HepG2 (cell line): ENCODE measurements around the gene HDDC3. TPM values are rescaled to one million over a fixed set of nuclear protein-coding genes. Genes with fewer than 3 reads are reported as not detected.

Source experiments
- ATM ChIP-seq: fragments of 450-650 bp; IDR thresholded peaks from 2 replicates; pipeline ENCODE4 v1.7.1; 2017; ENCODE audit warnings: mild to moderate bottlenecking, borderline replicate concordance
- DR1 ChIP-seq: sonication (generic); formaldehyde crosslinking; IDR thresholded peaks from 2 replicates; pipeline ENCODE4 v1.8.0; 2021; ENCODE audit warnings: mild to moderate bottlenecking, missing genetic modification reagents, inconsistent platforms
- HCFC1 ChIP-seq: fragments of 150-350 bp; IDR thresholded peaks from 2 replicates; pipeline ENCODE4 v1.6.1; 2014; ENCODE audit warnings: low read depth, low read length
- HDAC2 ChIP-seq: sonication (generic); formaldehyde crosslinking; IDR thresholded peaks from 2 replicates; pipeline ENCODE4 v1.4.0; 2020; ENCODE audit warnings: missing genetic modification reagents
- HES4 ChIP-seq: sonication (generic); formaldehyde crosslinking; IDR thresholded peaks from 2 replicates; pipeline ENCODE4 v1.9.0; 2021; ENCODE audit warnings: mild to moderate bottlenecking, missing genetic modification reagents, borderline replicate concordance
- KDM5B ChIP-seq: sonication (generic); formaldehyde crosslinking; IDR thresholded peaks from 2 replicates; pipeline ENCODE4 v1.4.0; 2020; ENCODE audit warnings: missing genetic modification reagents, mild to moderate bottlenecking, borderline replicate concordance
- MED13 ChIP-seq: sonication (generic); formaldehyde crosslinking; IDR thresholded peaks from 2 replicates; pipeline ENCODE4 v1.5.0; 2020; ENCODE audit warnings: missing genetic modification reagents
- MIER3 ChIP-seq: IDR thresholded peaks from 2 replicates; pipeline ENCODE4 v1.6.1; 2016; ENCODE audit warnings: missing compliant biosample characterization, borderline replicate concordance
- NFYC ChIP-seq: IDR thresholded peaks from 2 replicates; pipeline ENCODE4 v1.6.1; 2016; ENCODE audit warnings: missing genetic modification reagents, missing compliant biosample characterization
- SOX6 ChIP-seq, 2 experiments: fragments of 450-650 bp in 1 of 2; sonication (generic) in 1 of 2; formaldehyde crosslinking in 1 of 2; IDR thresholded peaks; 2 replicates each; pipeline versions ENCODE4 v1.4.0 to v1.6.1; 2017 to 2020; ENCODE audit warnings: antibody characterized with exemption in 1 of 2, mild to moderate bottlenecking in 1 of 2, missing genetic modification reagents in 1 of 2
- SP4 ChIP-seq: sonication (generic); formaldehyde crosslinking; IDR thresholded peaks from 2 replicates; pipeline ENCODE4 v1.8.1; 2023; ENCODE audit warnings: mild to moderate bottlenecking, missing genetic modification reagents
- TCF12 ChIP-seq, 2 experiments: fragments of 450-650 bp in 1 of 2; sonication (generic) in 1 of 2; formaldehyde crosslinking in 1 of 2; IDR thresholded peaks; 2 replicates each; pipeline versions ENCODE4 v1.6.1 to v1.8.0; 2017 to 2022; ENCODE audit warnings: antibody characterized with exemption in 1 of 2, mild to moderate bottlenecking in 1 of 2, missing genetic modification reagents in 1 of 2, moderate library complexity in 1 of 2
- ZNF205 ChIP-seq: IDR thresholded peaks from 2 replicates; pipeline ENCODE4 v1.6.1; 2018; ENCODE audit warnings: missing biosample characterization, missing genetic modification reagents
- ZNF282 ChIP-seq: fragments of 450-650 bp; IDR thresholded peaks from 2 replicates; pipeline ENCODE4 v1.6.1; 2018; ENCODE audit not compliant: partially characterized antibody
- ZNF367 ChIP-seq: sonication (generic); formaldehyde crosslinking; IDR thresholded peaks from 2 replicates; pipeline ENCODE4 v1.4.0; 2020; ENCODE audit warnings: missing genetic modification reagents, borderline replicate concordance
- ZSCAN25 ChIP-seq: sonication (generic); formaldehyde crosslinking; IDR thresholded peaks from 2 replicates; pipeline ENCODE4 v1.8.0; 2022; ENCODE audit warnings: mild to moderate bottlenecking, missing genetic modification reagents
- ZZZ3 ChIP-seq: sonication (generic); formaldehyde crosslinking; IDR thresholded peaks from 2 replicates; pipeline ENCODE4 v1.4.0; 2020; ENCODE audit warnings: missing genetic modification reagents, mild to moderate bottlenecking, borderline replicate concordance
- polyA plus RNA-seq, 8 experiments: library from polyadenylated mRNA; depleted of rRNA in 3 of 8; stranded (reverse) in 7 of 8; unstranded in 1 of 8; fragments of >200 nt; fragmentation: Illumina TruSeq in 4 of 8; extraction: Trizol in 4 of 8; gene quantifications; 2 replicates each; pipeline versions ENCODE4 v1.2.1 to v1.2.3, GENCODE V29; 2011 to 2016; ENCODE audit warnings: low read depth in 4 of 8, missing spikeins in 1 of 8, mixed read lengths in 1 of 8; ENCODE audit not compliant: insufficient read depth in 1 of 8
- total RNA-seq, 5 experiments: library from RNA; depleted of rRNA; stranded (reverse); fragments of >200 nt; fragmentation: Illumina TruSeq; extraction: Trizol; gene quantifications; 2 replicates each; pipeline ENCODE4 v1.2.3, GENCODE V29; 2016; ENCODE audit warnings: low read depth in 1 of 5
- TF ChIP-seq, protein P1 (sequence below): sonication (generic); formaldehyde crosslinking; IDR thresholded peaks from 2 replicates; pipeline ENCODE4 v1.4.0; 2020; ENCODE audit warnings: low read depth, mild to moderate bottlenecking, missing genetic modification reagents
- TF ChIP-seq, protein P2 (sequence below): sonication (generic); formaldehyde crosslinking; IDR thresholded peaks from 2 replicates; pipeline ENCODE4 v1.5.0; 2020; ENCODE audit warnings: mild to moderate bottlenecking, missing genetic modification reagents
- TF ChIP-seq, protein P3 (sequence below): sonication (generic); formaldehyde crosslinking; IDR thresholded peaks from 2 replicates; pipeline ENCODE4 v1.8.0; 2022; ENCODE audit warnings: missing genetic modification reagents, mild to moderate bottlenecking, moderate library complexity, borderline replicate concordance
- TF ChIP-seq, protein P4 (sequence below): sonication (generic); formaldehyde crosslinking; IDR thresholded peaks from 2 replicates; pipeline ENCODE4 v1.5.1; 2020; ENCODE audit warnings: mild to moderate bottlenecking, moderate library complexity, missing genetic modification reagents

Gene HDDC3
- total and polyA plus RNA-seq, 2 of the 13 experiments (the other 11 are each of a cell fraction or from before 2014, with no cell fraction given), result 18.7 to 28.3 TPM

DNA sequence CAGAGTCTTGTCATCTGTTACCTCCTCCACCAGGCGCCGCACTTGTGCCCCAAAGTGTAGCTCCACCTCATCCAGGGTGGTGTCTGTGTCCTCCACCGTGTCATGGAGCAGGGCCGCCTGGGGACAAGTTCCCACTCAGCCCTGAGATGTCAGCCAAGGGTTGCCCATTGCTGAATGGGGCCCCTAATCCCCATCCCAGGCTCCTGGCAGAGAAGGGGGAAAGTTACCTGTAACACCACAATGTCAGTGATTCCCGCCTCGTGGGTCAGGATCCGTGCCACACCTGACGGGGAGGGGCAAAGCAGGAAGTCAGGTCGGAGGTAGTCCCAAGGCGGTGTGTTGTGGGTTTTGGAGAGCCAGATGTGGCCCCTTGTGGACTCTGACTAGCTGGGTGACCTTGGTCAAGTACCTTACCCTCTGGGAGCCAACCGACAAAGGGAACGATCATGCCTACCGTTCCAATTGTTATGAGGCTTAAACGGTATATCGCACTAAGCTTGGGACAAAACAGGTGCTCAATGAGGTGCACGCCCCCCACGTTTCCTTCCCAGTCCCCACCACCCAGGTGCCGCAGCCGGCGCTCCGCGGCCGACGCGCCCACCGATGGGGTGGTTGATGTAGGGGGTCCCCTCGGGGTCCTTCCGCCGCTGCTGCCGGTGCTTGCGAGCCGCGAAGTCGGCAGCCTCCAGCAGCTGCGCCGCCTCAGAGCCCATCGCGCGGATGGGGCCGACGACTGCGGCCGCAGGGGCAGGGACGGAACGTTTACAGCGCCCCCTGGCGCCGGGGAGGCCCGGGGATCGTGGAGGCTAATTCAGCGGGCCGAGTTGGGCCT is at the start of gene HDDC3 (continued):
- TF ChIP-seq, protein P1, sequence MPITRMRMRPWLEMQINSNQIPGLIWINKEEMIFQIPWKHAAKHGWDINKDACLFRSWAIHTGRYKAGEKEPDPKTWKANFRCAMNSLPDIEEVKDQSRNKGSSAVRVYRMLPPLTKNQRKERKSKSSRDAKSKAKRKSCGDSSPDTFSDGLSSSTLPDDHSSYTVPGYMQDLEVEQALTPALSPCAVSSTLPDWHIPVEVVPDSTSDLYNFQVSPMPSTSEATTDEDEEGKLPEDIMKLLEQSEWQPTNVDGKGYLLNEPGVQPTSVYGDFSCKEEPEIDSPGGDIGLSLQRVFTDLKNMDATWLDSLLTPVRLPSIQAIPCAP, result no peak
- TF ChIP-seq ZNF367 (CRISPR knock-in tag), result no peak
- peak; percentile 71; the same call in 1 of the 2 replicates for TF ChIP-seq KDM5B (CRISPR knock-in tag)
- no peak for TF ChIP-seq ATM
- TF ChIP-seq, protein P2, sequence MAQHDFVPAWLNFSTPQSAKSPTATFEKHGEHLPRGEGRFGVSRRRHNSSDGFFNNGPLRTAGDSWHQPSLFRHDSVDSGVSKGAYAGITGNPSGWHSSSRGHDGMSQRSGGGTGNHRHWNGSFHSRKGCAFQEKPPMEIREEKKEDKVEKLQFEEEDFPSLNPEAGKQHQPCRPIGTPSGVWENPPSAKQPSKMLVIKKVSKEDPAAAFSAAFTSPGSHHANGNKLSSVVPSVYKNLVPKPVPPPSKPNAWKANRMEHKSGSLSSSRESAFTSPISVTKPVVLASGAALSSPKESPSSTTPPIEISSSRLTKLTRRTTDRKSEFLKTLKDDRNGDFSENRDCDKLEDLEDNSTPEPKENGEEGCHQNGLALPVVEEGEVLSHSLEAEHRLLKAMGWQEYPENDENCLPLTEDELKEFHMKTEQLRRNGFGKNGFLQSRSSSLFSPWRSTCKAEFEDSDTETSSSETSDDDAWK (CRISPR knock-in tag), result no peak
- no peak for TF ChIP-seq ZNF282
- peak; percentile 55; the same call in 1 of the 2 replicates for TF ChIP-seq SP4 (CRISPR knock-in tag)
- TF ChIP-seq MED13 (CRISPR knock-in tag), result 0 out of 2 replicates have a peak, but pooled peaks have one; percentile 24
- no peak for TF ChIP-seq TCF12 (IDR thresholded peaks at IDR 0.05)
- TF ChIP-seq TCF12 (CRISPR knock-in tag; IDR thresholded peaks at IDR 0.05), result 0 out of 2 replicates have a peak, but pooled peaks have one; percentile 30
- TF ChIP-seq HES4 (CRISPR knock-in tag), result no peak; the same call in 1 of the 2 replicates
- TF ChIP-seq, protein P3, sequence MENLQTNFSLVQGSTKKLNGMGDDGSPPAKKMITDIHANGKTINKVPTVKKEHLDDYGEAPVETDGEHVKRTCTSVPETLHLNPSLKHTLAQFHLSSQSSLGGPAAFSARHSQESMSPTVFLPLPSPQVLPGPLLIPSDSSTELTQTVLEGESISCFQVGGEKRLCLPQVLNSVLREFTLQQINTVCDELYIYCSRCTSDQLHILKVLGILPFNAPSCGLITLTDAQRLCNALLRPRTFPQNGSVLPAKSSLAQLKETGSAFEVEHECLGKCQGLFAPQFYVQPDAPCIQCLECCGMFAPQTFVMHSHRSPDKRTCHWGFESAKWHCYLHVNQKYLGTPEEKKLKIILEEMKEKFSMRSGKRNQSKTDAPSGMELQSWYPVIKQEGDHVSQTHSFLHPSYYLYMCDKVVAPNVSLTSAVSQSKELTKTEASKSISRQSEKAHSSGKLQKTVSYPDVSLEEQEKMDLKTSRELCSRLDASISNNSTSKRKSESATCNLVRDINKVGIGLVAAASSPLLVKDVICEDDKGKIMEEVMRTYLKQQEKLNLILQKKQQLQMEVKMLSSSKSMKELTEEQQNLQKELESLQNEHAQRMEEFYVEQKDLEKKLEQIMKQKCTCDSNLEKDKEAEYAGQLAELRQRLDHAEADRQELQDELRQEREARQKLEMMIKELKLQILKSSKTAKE, result no peak
- TF ChIP-seq NFYC, result no peak
- peak; percentile 57; the same call in 1 of the 2 replicates for TF ChIP-seq DR1 (CRISPR knock-in tag)
- TF ChIP-seq HCFC1, result 0 out of 2 replicates have a peak, but pooled peaks have one; percentile 8
- no peak; the same call in 1 of the 2 replicates for TF ChIP-seq ZZZ3 (CRISPR knock-in tag)
- no peak; the same call in 1 of the 2 replicates for TF ChIP-seq ZSCAN25 (CRISPR knock-in tag)
- peak; percentile 23; the same call in 1 of the 2 replicates for TF ChIP-seq MIER3 (CRISPR knock-in tag)
- TF ChIP-seq ZNF205 (CRISPR knock-in tag), result peak; percentile 57; the same call in 1 of the 2 replicates
- peak; percentile 46 for TF ChIP-seq HDAC2
- TF ChIP-seq SOX6 (IDR thresholded peaks at IDR 0.05), result no peak
- peak; percentile 63 for TF ChIP-seq SOX6 (CRISPR knock-in tag; IDR thresholded peaks at IDR 0.05)
- TF ChIP-seq, protein P4, sequence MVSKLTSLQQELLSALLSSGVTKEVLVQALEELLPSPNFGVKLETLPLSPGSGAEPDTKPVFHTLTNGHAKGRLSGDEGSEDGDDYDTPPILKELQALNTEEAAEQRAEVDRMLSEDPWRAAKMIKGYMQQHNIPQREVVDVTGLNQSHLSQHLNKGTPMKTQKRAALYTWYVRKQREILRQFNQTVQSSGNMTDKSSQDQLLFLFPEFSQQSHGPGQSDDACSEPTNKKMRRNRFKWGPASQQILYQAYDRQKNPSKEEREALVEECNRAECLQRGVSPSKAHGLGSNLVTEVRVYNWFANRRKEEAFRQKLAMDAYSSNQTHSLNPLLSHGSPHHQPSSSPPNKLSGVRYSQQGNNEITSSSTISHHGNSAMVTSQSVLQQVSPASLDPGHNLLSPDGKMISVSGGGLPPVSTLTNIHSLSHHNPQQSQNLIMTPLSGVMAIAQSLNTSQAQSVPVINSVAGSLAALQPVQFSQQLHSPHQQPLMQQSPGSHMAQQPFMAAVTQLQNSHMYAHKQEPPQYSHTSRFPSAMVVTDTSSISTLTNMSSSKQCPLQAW (CRISPR knock-in tag), result peak; percentile 60; the same call in 1 of the 2 replicates
